ENCODE data around the gene TMTC1. TPM values are rescaled to one million over a fixed set of nuclear protein-coding genes. Genes with fewer than 3 reads are reported as not detected.

TMTC1 gene
- total RNA-seq, 1 donor from 2014 or later, result 1.4 TPM

DNA sequence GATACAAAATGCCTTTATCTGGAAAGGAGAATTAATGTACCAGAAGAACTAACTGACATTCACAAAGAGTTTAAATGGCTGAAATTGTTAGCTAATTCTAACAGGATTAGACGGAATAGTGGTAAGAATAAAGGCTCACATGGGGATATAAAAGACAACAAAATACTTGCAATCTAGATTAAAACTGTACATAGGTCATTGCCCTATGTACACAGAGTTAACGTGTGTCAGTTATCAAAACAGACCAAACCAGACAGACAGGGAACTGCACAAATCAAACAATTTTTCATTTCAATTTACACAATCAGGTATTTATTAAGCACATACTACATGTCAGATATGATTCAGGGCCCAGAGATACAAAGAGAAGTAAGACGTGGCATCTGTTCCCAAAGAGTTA lies 12.6 kb downstream of the TMTC1 start:
- H3K4me1 Mint-ChIP-seq (ENCODE audit: low read depth, unreplicated experiment), result no peaks in the 10 kb centered on the region
- no peak overlapping the region for H3K4me3 Mint-ChIP-seq (ENCODE audit: unreplicated experiment)
- no peaks in the 10 kb centered on the region for H3K27me3 Mint-ChIP-seq (ENCODE audit: unreplicated experiment)
- H3K27ac Mint-ChIP-seq (ENCODE audit: unreplicated experiment), result no peak overlapping the region
- H3K36me3 Mint-ChIP-seq (ENCODE audit: unreplicated experiment), result peaks cover 15% of the 10 kb centered on the region
- no peak for TF ChIP-seq CTCF (IDR thresholded peaks at IDR 0.05; ENCODE audit: partially characterized antibody, unreplicated experiment)
- no peak for DNase-seq
- H3K9me3 Mint-ChIP-seq (ENCODE audit: unreplicated experiment), result no peaks in the 10 kb centered on the region

DNA sequence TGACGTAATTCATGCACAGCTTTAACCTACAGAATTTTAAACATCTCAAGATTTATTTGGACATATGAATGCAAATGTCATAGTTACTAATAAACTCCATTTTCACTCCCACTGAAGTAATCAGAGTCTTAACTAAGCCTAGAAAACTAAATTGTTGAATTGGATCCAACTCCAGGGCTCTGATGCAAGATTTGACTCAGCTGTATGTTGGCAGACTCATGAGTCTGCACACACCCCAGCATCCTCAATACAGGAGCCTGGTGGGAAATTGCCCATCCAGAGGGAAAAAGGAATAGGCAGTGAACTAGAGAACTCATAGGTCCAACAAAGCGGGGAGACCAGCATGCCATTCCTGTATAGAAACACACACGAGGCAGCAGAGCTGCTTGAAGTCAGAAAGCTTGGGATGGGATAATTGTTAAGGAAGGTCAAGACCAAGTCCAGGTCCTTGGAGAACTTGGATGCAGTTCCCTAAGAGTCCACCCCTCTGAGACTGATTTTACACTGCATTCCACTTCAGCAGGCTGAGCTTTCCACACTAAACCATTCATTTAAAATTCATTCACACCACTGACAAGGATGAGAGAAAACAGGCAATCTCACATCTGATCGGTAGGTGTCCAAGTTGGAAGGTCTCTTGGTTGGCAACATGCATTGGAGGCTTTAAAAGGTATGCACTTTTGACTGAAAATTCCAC lies 14.4 kb downstream of the TMTC1 start:
- no peak overlapping the region for H3K27ac Mint-ChIP-seq (ENCODE audit: unreplicated experiment)
- no peaks in the 10 kb centered on the region for H3K27me3 Mint-ChIP-seq (ENCODE audit: unreplicated experiment)
- H3K4me3 Mint-ChIP-seq (ENCODE audit: unreplicated experiment), result no peak overlapping the region

GRCh38 chr12:29768372-29768771 lies 15.4 kb downstream of the TMTC1 start:
- H3K36me3 Mint-ChIP-seq (ENCODE audit: unreplicated experiment), result no peaks in the 10 kb centered on the region
- DNase-seq, result no peak
- no peaks in the 10 kb centered on the region for H3K4me1 Mint-ChIP-seq (ENCODE audit: low read depth, unreplicated experiment)
- H3K27ac Mint-ChIP-seq (ENCODE audit: unreplicated experiment), result no peak overlapping the region
- H3K4me3 Mint-ChIP-seq (ENCODE audit: unreplicated experiment), result no peak overlapping the region
- no peak for TF ChIP-seq CTCF (IDR thresholded peaks at IDR 0.05; ENCODE audit: partially characterized antibody, unreplicated experiment)
- no peaks in the 10 kb centered on the region for H3K9me3 Mint-ChIP-seq (ENCODE audit: unreplicated experiment)
- H3K27me3 Mint-ChIP-seq (ENCODE audit: unreplicated experiment), result no peaks in the 10 kb centered on the region

More for the DNA sequence above, 14.4 kb downstream of the TMTC1 start:
- no peak for TF ChIP-seq CTCF (IDR thresholded peaks at IDR 0.05; ENCODE audit: partially characterized antibody, unreplicated experiment)
- no peaks in the 10 kb centered on the region for H3K4me1 Mint-ChIP-seq (ENCODE audit: low read depth, unreplicated experiment)
- DNase-seq, result no peak
- no peaks in the 10 kb centered on the region for H3K9me3 Mint-ChIP-seq (ENCODE audit: unreplicated experiment)
- peaks cover 4% of the 10 kb centered on the region for H3K36me3 Mint-ChIP-seq (ENCODE audit: unreplicated experiment)

DNA sequence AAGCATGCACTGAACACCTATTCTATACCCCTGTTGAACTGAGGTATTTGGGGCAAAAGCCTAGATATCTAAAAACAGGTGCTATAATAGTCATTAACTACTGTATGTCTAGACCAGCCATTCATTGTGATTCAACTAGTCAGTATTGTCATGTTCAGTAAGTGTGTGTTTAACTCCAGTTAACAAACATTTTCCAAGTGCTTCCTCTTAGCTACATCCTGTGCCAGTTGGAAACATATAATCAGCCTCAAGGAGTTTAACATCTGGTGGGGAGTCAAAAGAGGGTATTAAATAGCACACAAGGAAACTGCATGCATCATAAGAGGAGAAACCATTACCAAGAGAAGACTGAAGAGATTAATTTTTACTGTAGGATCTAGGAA lies 20.4 kb downstream of the TMTC1 start:
- no peak for TF ChIP-seq CTCF (IDR thresholded peaks at IDR 0.05; ENCODE audit: partially characterized antibody, unreplicated experiment)
- H3K27ac Mint-ChIP-seq (ENCODE audit: unreplicated experiment), result no peak overlapping the region
- DNase-seq, result no peak
- H3K27me3 Mint-ChIP-seq (ENCODE audit: unreplicated experiment), result no peaks in the 10 kb centered on the region
- H3K4me1 Mint-ChIP-seq (ENCODE audit: low read depth, unreplicated experiment), result no peaks in the 10 kb centered on the region
- no peaks in the 10 kb centered on the region for H3K36me3 Mint-ChIP-seq (ENCODE audit: unreplicated experiment)
- H3K4me3 Mint-ChIP-seq (ENCODE audit: unreplicated experiment), result no peak overlapping the region
- no peaks in the 10 kb centered on the region for H3K9me3 Mint-ChIP-seq (ENCODE audit: unreplicated experiment)

GRCh38 chr12:29762637-29763300 lies 21.0 kb downstream of the TMTC1 start:
- no peaks in the 10 kb centered on the region for H3K4me1 Mint-ChIP-seq (ENCODE audit: low read depth, unreplicated experiment)
- H3K27me3 Mint-ChIP-seq (ENCODE audit: unreplicated experiment), result no peaks in the 10 kb centered on the region
- no peak for TF ChIP-seq CTCF (IDR thresholded peaks at IDR 0.05; ENCODE audit: partially characterized antibody, unreplicated experiment)
- H3K36me3 Mint-ChIP-seq (ENCODE audit: unreplicated experiment), result peaks cover 1% of the 10 kb centered on the region
- no peak for DNase-seq
- no peak overlapping the region for H3K27ac Mint-ChIP-seq (ENCODE audit: unreplicated experiment)
- H3K4me3 Mint-ChIP-seq (ENCODE audit: unreplicated experiment), result no peak overlapping the region
- no peaks in the 10 kb centered on the region for H3K9me3 Mint-ChIP-seq (ENCODE audit: unreplicated experiment)

Data from glutamatergic neuron (in vitro differentiated cells).